HEK293 (cell line): ENCODE measurements around the gene LLGL1.

ENCODE experiments used
- CTCF ChIA-PET: fragments of 350-600 bp; formaldehyde crosslinking; extraction: SDS; loops from one replicate; lab custom pipeline; 2021; ENCODE audit warnings: antibody characterized with exemption; lab: Yijun Ruan, JAX
- POLR2A ChIA-PET: fragments of 300-600 bp; formaldehyde crosslinking; extraction: SDS; loops from one replicate; lab custom pipeline; 2020; ENCODE audit warnings: antibody characterized with exemption, inconsistent platforms; lab: Yijun Ruan, JAX
- H3K27ac ChIP-seq: fragments of 200-500 bp; sonication (Bioruptor generic); 2 replicates; pipeline ENCODE4 v1.5.1; 2014; ENCODE audit warnings: low read depth, low read length, control low read depth, inconsistent platforms; ENCODE audit errors: extremely low read depth
- H3K36me3 ChIP-seq, 2 experiments: fragments of 200-500 bp in 1 of 2; sonication (Bioruptor generic) in 1 of 2; 1 replicate in 1 of 2; 2 replicates in 1 of 2; pipeline ENCODE4 v1.5.1; 2014 to 2017; ENCODE audit warnings: inconsistent platforms in 2 of 2, low read length in 2 of 2; ENCODE audit not compliant: control insufficient read depth in 2 of 2, insufficient read depth in 1 of 2
- H3K4me1 ChIP-seq: fragments of 200-500 bp; sonication (Bioruptor generic); 2 replicates; pipeline ENCODE4 v1.5.1; 2014; ENCODE audit warnings: mild to moderate bottlenecking, low read length, inconsistent platforms; ENCODE audit not compliant: control insufficient read depth, insufficient read depth
- H3K4me3 ChIP-seq: 2 replicates; pipeline ENCODE4 v1.5.1; 2011; ENCODE audit warnings: low read depth, mild to moderate bottlenecking, control low read depth, low read length, moderate library complexity
- H3K9me3 ChIP-seq: fragments of 200-500 bp; sonication (Bioruptor generic); 2 replicates; pipeline ENCODE4 v1.5.1; 2014; ENCODE audit warnings: low read depth, low read length, inconsistent platforms; ENCODE audit not compliant: control insufficient read depth, insufficient read depth
- KLF16 ChIP-seq: fragments of 450-650 bp; formaldehyde crosslinking; IDR thresholded peaks from 2 replicates; pipeline ENCODE4 v1.5.1; 2017; ENCODE audit warnings: missing biosample characterization, missing genetic modification characterization
- KLF8 ChIP-seq: fragments of 450-650 bp; formaldehyde crosslinking; IDR thresholded peaks from 2 replicates; pipeline ENCODE4 v1.5.1; 2016; ENCODE audit warnings: missing biosample characterization, missing genetic modification characterization
- KLF9 ChIP-seq: fragments of 450-650 bp; formaldehyde crosslinking; IDR thresholded peaks from 2 replicates; pipeline ENCODE4 v1.5.1; 2016; ENCODE audit warnings: missing biosample characterization, missing genetic modification characterization, low read depth
- YY1 ChIP-seq: fragments of 450-650 bp; formaldehyde crosslinking; IDR thresholded peaks from 2 replicates; pipeline ENCODE4 v1.5.1; 2018; ENCODE audit warnings: missing biosample characterization, missing genetic modification characterization
- ZBTB17 ChIP-seq: fragments of 450-650 bp; formaldehyde crosslinking; IDR thresholded peaks from 2 replicates; pipeline ENCODE4 v1.5.1; 2016; ENCODE audit warnings: missing biosample characterization, missing genetic modification characterization
- ZBTB8A ChIP-seq: fragments of 450-650 bp; formaldehyde crosslinking; IDR thresholded peaks from 2 replicates; pipeline ENCODE4 v1.5.1; 2016; ENCODE audit warnings: missing biosample characterization, missing genetic modification characterization
- ZEB2 ChIP-seq: fragments of 450-650 bp; formaldehyde crosslinking; IDR thresholded peaks from 2 replicates; pipeline ENCODE4 v1.5.1; 2016; ENCODE audit warnings: missing biosample characterization, missing genetic modification characterization
- ZFHX2 ChIP-seq: fragments of 450-650 bp; formaldehyde crosslinking; conservative IDR thresholded peaks from 2 replicates; pipeline ENCODE4 v1.5.1; 2016; ENCODE audit warnings: missing biosample characterization, missing genetic modification characterization
- ZFP69B ChIP-seq: fragments of 450-650 bp; formaldehyde crosslinking; IDR thresholded peaks from 2 replicates; pipeline ENCODE4 v1.5.1; 2016; ENCODE audit warnings: missing biosample characterization, missing genetic modification characterization
- ZNF221 ChIP-seq: fragments of 450-650 bp; formaldehyde crosslinking; IDR thresholded peaks from 2 replicates; pipeline ENCODE4 v1.5.1; 2017; ENCODE audit warnings: missing biosample characterization, missing genetic modification characterization, borderline replicate concordance
- ZNF341 ChIP-seq: fragments of 450-650 bp; formaldehyde crosslinking; IDR thresholded peaks from 2 replicates; pipeline ENCODE4; 2016; ENCODE audit warnings: low read depth, missing biosample characterization, missing genetic modification characterization
- ZNF391 ChIP-seq: fragments of 450-650 bp; formaldehyde crosslinking; IDR thresholded peaks from 2 replicates; pipeline ENCODE4 v1.5.1; 2016; ENCODE audit warnings: low read depth, missing biosample characterization, missing genetic modification characterization, borderline replicate concordance
- ZNF423 ChIP-seq: fragments of 450-650 bp; formaldehyde crosslinking; IDR thresholded peaks from 2 replicates; pipeline ENCODE4 v1.5.1; 2016; ENCODE audit warnings: missing biosample characterization, missing genetic modification characterization
- ZNF501 ChIP-seq: fragments of 450-650 bp; formaldehyde crosslinking; IDR thresholded peaks from 2 replicates; pipeline ENCODE4 v1.5.1; 2016; ENCODE audit warnings: missing biosample characterization, missing genetic modification characterization
- ZNF529 ChIP-seq: fragments of 450-650 bp; formaldehyde crosslinking; IDR thresholded peaks from 2 replicates; pipeline ENCODE4 v1.5.1; 2017; ENCODE audit warnings: missing genetic modification characterization, missing biosample characterization; ENCODE audit not compliant: insufficient replicate concordance
- ZNF610 ChIP-seq: fragments of 450-650 bp; formaldehyde crosslinking; IDR thresholded peaks from 2 replicates; pipeline ENCODE4 v1.5.1; 2016; ENCODE audit warnings: missing biosample characterization, missing genetic modification characterization, borderline replicate concordance
- ZNF629 ChIP-seq: fragments of 450-650 bp; formaldehyde crosslinking; IDR thresholded peaks from 2 replicates; pipeline ENCODE4 v1.5.1; 2017; ENCODE audit warnings: missing biosample characterization, missing genetic modification characterization
- ZNF658 ChIP-seq: fragments of 450-650 bp; formaldehyde crosslinking; IDR thresholded peaks from 2 replicates; pipeline ENCODE4; 2016; ENCODE audit warnings: missing biosample characterization, missing genetic modification characterization
- ZNF660 ChIP-seq: fragments of 450-650 bp; IDR thresholded peaks from 2 replicates; pipeline ENCODE4 v1.5.1; 2018; ENCODE audit warnings: missing biosample characterization, mild to moderate bottlenecking, missing genetic modification characterization
- ZNF768 ChIP-seq: fragments of 450-650 bp; formaldehyde crosslinking; IDR thresholded peaks from 2 replicates; pipeline ENCODE4 v1.5.1; 2018; ENCODE audit warnings: missing biosample characterization, mild to moderate bottlenecking, missing genetic modification characterization
- ZNF792 ChIP-seq: fragments of 450-650 bp; formaldehyde crosslinking; IDR thresholded peaks from 2 replicates; pipeline ENCODE4 v1.5.1; 2016; ENCODE audit warnings: missing biosample characterization, missing genetic modification characterization
- ZNF830 ChIP-seq: fragments of 450-650 bp; IDR thresholded peaks from 2 replicates; pipeline ENCODE4 v1.5.0; 2018; ENCODE audit warnings: missing biosample characterization, missing genetic modification characterization, low read depth, mild to moderate bottlenecking, moderate library complexity
- TF ChIP-seq, protein P1 (sequence below): fragments of 450-650 bp; formaldehyde crosslinking; optimal IDR thresholded peaks from 2 replicates; pipeline ENCODE3; 2016; ENCODE audit warnings: missing biosample characterization, mild to moderate bottlenecking, missing genetic modification characterization
- TF ChIP-seq, protein P2 (sequence below): fragments of 450-650 bp; formaldehyde crosslinking; IDR thresholded peaks from 2 replicates; pipeline ENCODE4 v1.5.1; 2016; ENCODE audit warnings: missing biosample characterization, missing genetic modification characterization
- TF ChIP-seq, protein P3 (sequence below): fragments of 450-650 bp; formaldehyde crosslinking; IDR thresholded peaks from 2 replicates; pipeline ENCODE4 v1.5.1; 2016; ENCODE audit warnings: missing biosample characterization, missing genetic modification characterization
- TF ChIP-seq, protein P4 (sequence below): fragments of 450-650 bp; formaldehyde crosslinking; IDR thresholded peaks from 2 replicates; pipeline ENCODE4 v1.5.1; 2016; ENCODE audit warnings: missing biosample characterization, missing genetic modification characterization
- TF ChIP-seq, protein P5 (sequence below): fragments of 450-650 bp; formaldehyde crosslinking; IDR thresholded peaks from 2 replicates; pipeline ENCODE4 v1.5.1; 2017; ENCODE audit warnings: missing biosample characterization, mild to moderate bottlenecking, missing genetic modification characterization, moderate library complexity

The LLGL1 gene

DNA sequence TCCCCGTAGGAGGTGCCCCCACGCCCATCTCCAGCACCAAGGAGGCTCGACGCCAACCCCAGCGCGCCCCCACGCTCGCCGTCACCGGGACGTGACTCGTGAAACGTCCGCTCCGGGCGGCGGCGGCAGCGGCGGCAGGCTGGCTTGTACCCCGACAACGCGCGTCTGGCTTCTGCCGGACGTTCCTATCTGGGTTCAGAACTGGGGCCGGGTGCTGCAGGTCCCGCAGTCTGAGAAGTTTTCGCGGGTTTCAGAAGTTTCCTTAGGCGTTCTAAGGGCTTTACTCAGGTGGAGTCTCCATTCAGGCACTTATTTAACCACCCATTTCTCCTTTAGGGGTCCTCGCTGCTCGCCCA lies 42.5 kb upstream of the LLGL1 start:
- ChIA-PET CTCF (interaction anchor here (0.7 to 3.4 kb wide), 5 partner anchors 11 to 40 kb away, joined by 3 to 20 read pairs (median 4); no protein-coding TSS in a partner anchor), POLR2A (interaction anchor here (0.6 to 3.3 kb wide), 20 partner anchors 10 to 211 kb away, joined by 3 to 24 read pairs (median 4); partner anchors contain the start of genes DRC3 and TOM1L2)
- peaks cover 11 to 32% of the 10 kb centered on the region in 2 experiments; a peak in 2 of 3 replicates for H3K36me3 ChIP-seq
- H3K27ac ChIP-seq, result peak overlapping the region; percentile 94
- H3K4me1 ChIP-seq, result peaks cover 26% of the 10 kb centered on the region
- H3K4me3 ChIP-seq, result peak overlapping the region; percentile 59
- no peaks in the 10 kb centered on the region for H3K9me3 ChIP-seq
- TF ChIP-seq, protein P1, sequence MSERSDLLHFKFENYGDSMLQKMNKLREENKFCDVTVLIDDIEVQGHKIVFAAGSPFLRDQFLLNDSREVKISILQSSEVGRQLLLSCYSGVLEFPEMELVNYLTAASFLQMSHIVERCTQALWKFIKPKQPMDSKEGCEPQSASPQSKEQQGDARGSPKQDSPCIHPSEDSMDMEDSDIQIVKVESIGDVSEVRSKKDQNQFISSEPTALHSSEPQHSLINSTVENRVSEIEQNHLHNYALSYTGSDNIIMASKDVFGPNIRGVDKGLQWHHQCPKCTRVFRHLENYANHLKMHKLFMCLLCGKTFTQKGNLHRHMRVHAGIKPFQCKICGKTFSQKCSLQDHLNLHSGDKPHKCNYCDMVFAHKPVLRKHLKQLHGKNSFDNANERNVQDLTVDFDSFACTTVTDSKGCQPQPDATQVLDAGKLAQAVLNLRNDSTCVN (tag by site-specific recombination), result peak; percentile 84
- TF ChIP-seq, protein P2, sequence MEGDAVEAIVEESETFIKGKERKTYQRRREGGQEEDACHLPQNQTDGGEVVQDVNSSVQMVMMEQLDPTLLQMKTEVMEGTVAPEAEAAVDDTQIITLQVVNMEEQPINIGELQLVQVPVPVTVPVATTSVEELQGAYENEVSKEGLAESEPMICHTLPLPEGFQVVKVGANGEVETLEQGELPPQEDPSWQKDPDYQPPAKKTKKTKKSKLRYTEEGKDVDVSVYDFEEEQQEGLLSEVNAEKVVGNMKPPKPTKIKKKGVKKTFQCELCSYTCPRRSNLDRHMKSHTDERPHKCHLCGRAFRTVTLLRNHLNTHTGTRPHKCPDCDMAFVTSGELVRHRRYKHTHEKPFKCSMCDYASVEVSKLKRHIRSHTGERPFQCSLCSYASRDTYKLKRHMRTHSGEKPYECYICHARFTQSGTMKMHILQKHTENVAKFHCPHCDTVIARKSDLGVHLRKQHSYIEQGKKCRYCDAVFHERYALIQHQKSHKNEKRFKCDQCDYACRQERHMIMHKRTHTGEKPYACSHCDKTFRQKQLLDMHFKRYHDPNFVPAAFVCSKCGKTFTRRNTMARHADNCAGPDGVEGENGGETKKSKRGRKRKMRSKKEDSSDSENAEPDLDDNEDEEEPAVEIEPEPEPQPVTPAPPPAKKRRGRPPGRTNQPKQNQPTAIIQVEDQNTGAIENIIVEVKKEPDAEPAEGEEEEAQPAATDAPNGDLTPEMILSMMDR (tag by site-specific recombination), result peak; percentile 70; the same call in 1 of the 2 replicates
- 0 out of 2 replicates have a peak, but pooled peaks have one; percentile 15 for TF ChIP-seq YY1
- no peak; the same call in 1 of the 2 replicates for TF ChIP-seq ZBTB17
- TF ChIP-seq ZNF391 (tag by site-specific recombination), result 0 out of 2 replicates have a peak, but pooled peaks have one; percentile 1
- no peak for TF ChIP-seq ZNF529 (tag by site-specific recombination)
- TF ChIP-seq ZNF341, result no peak
- TF ChIP-seq ZNF792, result no peak
- TF ChIP-seq ZNF629 (tag by site-specific recombination), result peak; percentile 67; the same call in 1 of the 2 replicates
- TF ChIP-seq ZNF423 (tag by site-specific recombination), result no peak
- TF ChIP-seq, protein P3, sequence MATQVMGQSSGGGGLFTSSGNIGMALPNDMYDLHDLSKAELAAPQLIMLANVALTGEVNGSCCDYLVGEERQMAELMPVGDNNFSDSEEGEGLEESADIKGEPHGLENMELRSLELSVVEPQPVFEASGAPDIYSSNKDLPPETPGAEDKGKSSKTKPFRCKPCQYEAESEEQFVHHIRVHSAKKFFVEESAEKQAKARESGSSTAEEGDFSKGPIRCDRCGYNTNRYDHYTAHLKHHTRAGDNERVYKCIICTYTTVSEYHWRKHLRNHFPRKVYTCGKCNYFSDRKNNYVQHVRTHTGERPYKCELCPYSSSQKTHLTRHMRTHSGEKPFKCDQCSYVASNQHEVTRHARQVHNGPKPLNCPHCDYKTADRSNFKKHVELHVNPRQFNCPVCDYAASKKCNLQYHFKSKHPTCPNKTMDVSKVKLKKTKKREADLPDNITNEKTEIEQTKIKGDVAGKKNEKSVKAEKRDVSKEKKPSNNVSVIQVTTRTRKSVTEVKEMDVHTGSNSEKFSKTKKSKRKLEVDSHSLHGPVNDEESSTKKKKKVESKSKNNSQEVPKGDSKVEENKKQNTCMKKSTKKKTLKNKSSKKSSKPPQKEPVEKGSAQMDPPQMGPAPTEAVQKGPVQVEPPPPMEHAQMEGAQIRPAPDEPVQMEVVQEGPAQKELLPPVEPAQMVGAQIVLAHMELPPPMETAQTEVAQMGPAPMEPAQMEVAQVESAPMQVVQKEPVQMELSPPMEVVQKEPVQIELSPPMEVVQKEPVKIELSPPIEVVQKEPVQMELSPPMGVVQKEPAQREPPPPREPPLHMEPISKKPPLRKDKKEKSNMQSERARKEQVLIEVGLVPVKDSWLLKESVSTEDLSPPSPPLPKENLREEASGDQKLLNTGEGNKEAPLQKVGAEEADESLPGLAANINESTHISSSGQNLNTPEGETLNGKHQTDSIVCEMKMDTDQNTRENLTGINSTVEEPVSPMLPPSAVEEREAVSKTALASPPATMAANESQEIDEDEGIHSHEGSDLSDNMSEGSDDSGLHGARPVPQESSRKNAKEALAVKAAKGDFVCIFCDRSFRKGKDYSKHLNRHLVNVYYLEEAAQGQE, result peak; percentile 52; the same call in 1 of the 2 replicates
- peak; percentile 89 for TF ChIP-seq ZNF660 (tag by site-specific recombination)
- 0 out of 2 replicates have a peak, but pooled peaks have one; percentile 3 for TF ChIP-seq KLF8 (tag by site-specific recombination)
- TF ChIP-seq, protein P4, sequence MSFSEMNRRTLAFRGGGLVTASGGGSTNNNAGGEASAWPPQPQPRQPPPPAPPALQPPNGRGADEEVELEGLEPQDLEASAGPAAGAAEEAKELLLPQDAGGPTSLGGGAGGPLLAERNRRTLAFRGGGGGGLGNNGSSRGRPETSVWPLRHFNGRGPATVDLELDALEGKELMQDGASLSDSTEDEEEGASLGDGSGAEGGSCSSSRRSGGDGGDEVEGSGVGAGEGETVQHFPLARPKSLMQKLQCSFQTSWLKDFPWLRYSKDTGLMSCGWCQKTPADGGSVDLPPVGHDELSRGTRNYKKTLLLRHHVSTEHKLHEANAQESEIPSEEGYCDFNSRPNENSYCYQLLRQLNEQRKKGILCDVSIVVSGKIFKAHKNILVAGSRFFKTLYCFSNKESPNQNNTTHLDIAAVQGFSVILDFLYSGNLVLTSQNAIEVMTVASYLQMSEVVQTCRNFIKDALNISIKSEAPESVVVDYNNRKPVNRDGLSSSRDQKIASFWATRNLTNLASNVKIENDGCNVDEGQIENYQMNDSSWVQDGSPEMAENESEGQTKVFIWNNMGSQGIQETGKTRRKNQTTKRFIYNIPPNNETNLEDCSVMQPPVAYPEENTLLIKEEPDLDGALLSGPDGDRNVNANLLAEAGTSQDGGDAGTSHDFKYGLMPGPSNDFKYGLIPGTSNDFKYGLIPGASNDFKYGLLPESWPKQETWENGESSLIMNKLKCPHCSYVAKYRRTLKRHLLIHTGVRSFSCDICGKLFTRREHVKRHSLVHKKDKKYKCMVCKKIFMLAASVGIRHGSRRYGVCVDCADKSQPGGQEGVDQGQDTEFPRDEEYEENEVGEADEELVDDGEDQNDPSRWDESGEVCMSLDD (tag by site-specific recombination), result peak; percentile 89
- no peak for TF ChIP-seq ZNF768 (tag by site-specific recombination)
- peak; percentile 84; the same call in 1 of the 2 replicates for TF ChIP-seq KLF9 (tag by site-specific recombination)
- TF ChIP-seq, protein P5, sequence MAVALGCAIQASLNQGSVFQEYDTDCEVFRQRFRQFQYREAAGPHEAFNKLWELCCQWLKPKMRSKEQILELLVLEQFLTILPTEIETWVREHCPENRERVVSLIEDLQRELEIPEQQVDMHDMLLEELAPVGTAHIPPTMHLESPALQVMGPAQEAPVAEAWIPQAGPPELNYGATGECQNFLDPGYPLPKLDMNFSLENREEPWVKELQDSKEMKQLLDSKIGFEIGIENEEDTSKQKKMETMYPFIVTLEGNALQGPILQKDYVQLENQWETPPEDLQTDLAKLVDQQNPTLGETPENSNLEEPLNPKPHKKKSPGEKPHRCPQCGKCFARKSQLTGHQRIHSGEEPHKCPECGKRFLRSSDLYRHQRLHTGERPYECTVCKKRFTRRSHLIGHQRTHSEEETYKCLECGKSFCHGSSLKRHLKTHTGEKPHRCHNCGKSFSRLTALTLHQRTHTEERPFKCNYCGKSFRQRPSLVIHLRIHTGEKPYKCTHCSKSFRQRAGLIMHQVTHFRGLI, result peak; percentile 52
- TF ChIP-seq ZNF221, result no peak
- TF ChIP-seq ZFP69B (tag by site-specific recombination), result 0 out of 2 replicates have a peak, but pooled peaks have one; percentile 41
- TF ChIP-seq ZFHX2, result peak; percentile 93
- no peak for TF ChIP-seq ZNF658
- no peak for TF ChIP-seq ZNF830 (tag by site-specific recombination)
- peak; percentile 88; the same call in 1 of the 2 replicates for TF ChIP-seq ZBTB8A (tag by site-specific recombination)
- TF ChIP-seq ZNF501 (tag by site-specific recombination), result peak; percentile 43; the same call in 1 of the 2 replicates
- peak; percentile 50; the same call in 1 of the 2 replicates for TF ChIP-seq KLF16 (tag by site-specific recombination)
- TF ChIP-seq ZNF610 (tag by site-specific recombination), result no peak
- peak; percentile 80 for TF ChIP-seq ZEB2 (tag by site-specific recombination)
